HepG2 (cell line): ENCODE measurements around the gene INO80E. TPM values are rescaled to one million over a fixed set of nuclear protein-coding genes. Genes with fewer than 3 reads are reported as not detected.

ENCODE experiments used
- FOXJ3 ChIP-seq: sonication (generic); formaldehyde crosslinking; IDR thresholded peaks from 2 replicates; pipeline ENCODE4 v1.4.0; 2020; ENCODE audit warnings: missing genetic modification reagents, mild to moderate bottlenecking, borderline replicate concordance
- NR3C1 ChIP-seq: sonication (generic); formaldehyde crosslinking; IDR thresholded peaks from 2 replicates; pipeline ENCODE4 v1.4.0; 2020; ENCODE audit warnings: missing genetic modification reagents
- PATZ1 ChIP-seq: sonication (generic); formaldehyde crosslinking; IDR thresholded peaks from 2 replicates; pipeline ENCODE4 v1.4.0; 2020; ENCODE audit warnings: missing genetic modification reagents
- SIN3A ChIP-seq: IDR thresholded peaks from 2 replicates; pipeline ENCODE4 v1.6.1; 2011; ENCODE audit warnings: low read depth, mild to moderate bottlenecking, control low read depth, low read length, borderline replicate concordance
- SP5 ChIP-seq: IDR thresholded peaks from 2 replicates; pipeline ENCODE4 v1.6.1; 2016; ENCODE audit warnings: low read depth, borderline replicate concordance
- TARDBP ChIP-seq: sonication (generic); formaldehyde crosslinking; IDR thresholded peaks from 2 replicates; pipeline ENCODE4 v1.8.0; 2022; ENCODE audit warnings: mild to moderate bottlenecking, missing genetic modification reagents
- ZNF225 ChIP-seq: sonication (generic); formaldehyde crosslinking; IDR thresholded peaks from 2 replicates; pipeline ENCODE4 v1.4.0; 2020; ENCODE audit warnings: mild to moderate bottlenecking, missing genetic modification reagents
- ZNF251 ChIP-seq: sonication (generic); formaldehyde crosslinking; IDR thresholded peaks from 2 replicates; pipeline ENCODE4 v1.9.0; 2021; ENCODE audit warnings: mild to moderate bottlenecking, missing genetic modification reagents
- ZNF274 ChIP-seq: sonication (generic); formaldehyde crosslinking; IDR thresholded peaks from 2 replicates; pipeline ENCODE4 v1.5.1; 2020; ENCODE audit warnings: mild to moderate bottlenecking, missing genetic modification reagents
- ZNF382 ChIP-seq: sonication (generic); formaldehyde crosslinking; IDR thresholded peaks from 2 replicates; pipeline ENCODE4 v1.5.0; 2020; ENCODE audit warnings: missing genetic modification reagents, mild to moderate bottlenecking, borderline replicate concordance
- ZNF704 ChIP-seq: sonication (generic); formaldehyde crosslinking; IDR thresholded peaks from 2 replicates; pipeline ENCODE4 v1.8.1; 2023; ENCODE audit warnings: mild to moderate bottlenecking, inconsistent platforms, moderate library complexity, missing genetic modification reagents, borderline replicate concordance
- polyA plus RNA-seq, 8 experiments: library from polyadenylated mRNA; depleted of rRNA in 3 of 8; stranded (reverse) in 7 of 8; unstranded in 1 of 8; fragments of >200 nt; fragmentation: Illumina TruSeq in 4 of 8; extraction: Trizol in 4 of 8; gene quantifications; 2 replicates each; pipeline versions ENCODE4 v1.2.1 to v1.2.3, GENCODE V29; 2011 to 2016; ENCODE audit warnings: low read depth in 4 of 8, missing spikeins in 1 of 8, mixed read lengths in 1 of 8; ENCODE audit not compliant: insufficient read depth in 1 of 8
- total RNA-seq, 5 experiments: library from RNA; depleted of rRNA; stranded (reverse); fragments of >200 nt; fragmentation: Illumina TruSeq; extraction: Trizol; gene quantifications; 2 replicates each; pipeline ENCODE4 v1.2.3, GENCODE V29; 2016; ENCODE audit warnings: low read depth in 1 of 5
- TF ChIP-seq, protein P1 (sequence below): sonication (generic); formaldehyde crosslinking; IDR thresholded peaks from 2 replicates; pipeline ENCODE4 v1.4.0; 2020; ENCODE audit warnings: missing genetic modification reagents
- TF ChIP-seq, protein P2 (sequence below): sonication (generic); formaldehyde crosslinking; conservative IDR thresholded peaks from 2 replicates; pipeline ENCODE4 v1.4.0; 2020; ENCODE audit warnings: mild to moderate bottlenecking, missing genetic modification reagents, moderate library complexity

INO80E gene
- total and polyA plus RNA-seq, 2 of the 13 experiments (the other 11 are each of a cell fraction or from before 2014, with no cell fraction given) = 25.8 to 45.6 TPM

DNA sequence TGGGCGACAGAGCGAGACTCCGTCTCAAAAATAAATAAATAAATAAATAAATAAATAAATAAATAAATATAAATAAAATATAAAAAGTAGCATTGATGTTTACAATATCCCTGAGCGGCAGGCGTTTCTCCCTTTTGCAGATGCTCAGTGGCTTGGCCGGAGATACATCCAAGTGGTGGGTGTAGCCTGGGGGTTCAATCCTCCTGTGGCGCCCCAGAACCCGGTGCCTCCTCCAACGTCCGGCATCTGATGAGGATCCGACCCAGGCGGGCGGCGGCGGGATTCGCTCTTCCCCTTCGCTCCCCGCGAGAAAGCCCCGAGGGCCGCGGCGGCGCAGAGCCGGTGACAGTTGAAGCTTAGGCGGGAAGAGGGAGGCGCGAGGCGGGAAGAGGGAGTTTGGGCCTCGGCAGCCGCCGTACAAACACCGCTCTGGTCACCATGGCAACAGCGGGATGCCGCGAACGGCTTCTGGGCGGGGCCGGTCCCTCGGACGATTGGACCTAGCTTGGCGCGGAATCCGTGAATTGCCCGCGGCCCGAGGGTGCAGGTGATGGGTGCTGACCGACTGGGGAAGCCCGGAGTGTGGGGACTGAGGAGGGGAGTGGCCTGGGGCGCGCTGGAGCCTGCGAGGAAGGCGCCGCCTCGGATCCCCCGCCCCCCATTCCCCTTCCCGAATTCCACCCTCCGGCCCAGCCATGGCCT is 56.8 kb downstream of the INO80E start (continued):
- TF ChIP-seq, protein P1, sequence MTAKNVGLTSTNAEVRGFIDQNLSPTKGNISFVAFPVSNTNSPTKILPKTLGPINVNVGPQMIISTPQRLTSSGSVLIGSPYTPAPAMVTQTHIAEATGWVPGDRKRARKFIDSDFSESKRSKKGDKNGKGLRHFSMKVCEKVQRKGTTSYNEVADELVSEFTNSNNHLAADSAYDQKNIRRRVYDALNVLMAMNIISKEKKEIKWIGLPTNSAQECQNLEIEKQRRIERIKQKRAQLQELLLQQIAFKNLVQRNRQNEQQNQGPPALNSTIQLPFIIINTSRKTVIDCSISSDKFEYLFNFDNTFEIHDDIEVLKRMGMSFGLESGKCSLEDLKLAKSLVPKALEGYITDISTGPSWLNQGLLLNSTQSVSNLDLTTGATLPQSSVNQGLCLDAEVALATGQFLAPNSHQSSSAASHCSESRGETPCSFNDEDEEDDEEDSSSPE (CRISPR knock-in tag) = peak; percentile 100
- TF ChIP-seq, protein P2, sequence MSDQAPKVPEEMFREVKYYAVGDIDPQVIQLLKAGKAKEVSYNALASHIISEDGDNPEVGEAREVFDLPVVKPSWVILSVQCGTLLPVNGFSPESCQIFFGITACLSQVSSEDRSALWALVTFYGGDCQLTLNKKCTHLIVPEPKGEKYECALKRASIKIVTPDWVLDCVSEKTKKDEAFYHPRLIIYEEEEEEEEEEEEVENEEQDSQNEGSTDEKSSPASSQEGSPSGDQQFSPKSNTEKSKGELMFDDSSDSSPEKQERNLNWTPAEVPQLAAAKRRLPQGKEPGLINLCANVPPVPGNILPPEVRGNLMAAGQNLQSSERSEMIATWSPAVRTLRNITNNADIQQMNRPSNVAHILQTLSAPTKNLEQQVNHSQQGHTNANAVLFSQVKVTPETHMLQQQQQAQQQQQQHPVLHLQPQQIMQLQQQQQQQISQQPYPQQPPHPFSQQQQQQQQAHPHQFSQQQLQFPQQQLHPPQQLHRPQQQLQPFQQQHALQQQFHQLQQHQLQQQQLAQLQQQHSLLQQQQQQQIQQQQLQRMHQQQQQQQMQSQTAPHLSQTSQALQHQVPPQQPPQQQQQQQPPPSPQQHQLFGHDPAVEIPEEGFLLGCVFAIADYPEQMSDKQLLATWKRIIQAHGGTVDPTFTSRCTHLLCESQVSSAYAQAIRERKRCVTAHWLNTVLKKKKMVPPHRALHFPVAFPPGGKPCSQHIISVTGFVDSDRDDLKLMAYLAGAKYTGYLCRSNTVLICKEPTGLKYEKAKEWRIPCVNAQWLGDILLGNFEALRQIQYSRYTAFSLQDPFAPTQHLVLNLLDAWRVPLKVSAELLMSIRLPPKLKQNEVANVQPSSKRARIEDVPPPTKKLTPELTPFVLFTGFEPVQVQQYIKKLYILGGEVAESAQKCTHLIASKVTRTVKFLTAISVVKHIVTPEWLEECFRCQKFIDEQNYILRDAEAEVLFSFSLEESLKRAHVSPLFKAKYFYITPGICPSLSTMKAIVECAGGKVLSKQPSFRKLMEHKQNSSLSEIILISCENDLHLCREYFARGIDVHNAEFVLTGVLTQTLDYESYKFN (CRISPR knock-in tag) = peak; percentile 63
- peak; percentile 98 for TF ChIP-seq ZNF274 (CRISPR knock-in tag)
- TF ChIP-seq ZNF225 = no peak; the same call in none of the 2 replicates
- peak; percentile 95 for TF ChIP-seq SP5
- no peak; the same call in 1 of the 2 replicates for TF ChIP-seq NR3C1 (CRISPR knock-in tag)
- peak; percentile 76 for TF ChIP-seq ZNF704
- TF ChIP-seq FOXJ3 = peak; percentile 67; the same call in 1 of the 2 replicates
- TF ChIP-seq PATZ1 = peak; percentile 71
- TF ChIP-seq TARDBP (CRISPR knock-in tag) = peak; percentile 93
- peak; percentile 99 for TF ChIP-seq SIN3A
- no peak for TF ChIP-seq ZNF382
- TF ChIP-seq ZNF251 (CRISPR knock-in tag) = 0 out of 2 replicates have a peak, but pooled peaks have one; percentile 87
